ENCODE data around the gene SEMA6A.

The SEMA6A gene

DNA sequence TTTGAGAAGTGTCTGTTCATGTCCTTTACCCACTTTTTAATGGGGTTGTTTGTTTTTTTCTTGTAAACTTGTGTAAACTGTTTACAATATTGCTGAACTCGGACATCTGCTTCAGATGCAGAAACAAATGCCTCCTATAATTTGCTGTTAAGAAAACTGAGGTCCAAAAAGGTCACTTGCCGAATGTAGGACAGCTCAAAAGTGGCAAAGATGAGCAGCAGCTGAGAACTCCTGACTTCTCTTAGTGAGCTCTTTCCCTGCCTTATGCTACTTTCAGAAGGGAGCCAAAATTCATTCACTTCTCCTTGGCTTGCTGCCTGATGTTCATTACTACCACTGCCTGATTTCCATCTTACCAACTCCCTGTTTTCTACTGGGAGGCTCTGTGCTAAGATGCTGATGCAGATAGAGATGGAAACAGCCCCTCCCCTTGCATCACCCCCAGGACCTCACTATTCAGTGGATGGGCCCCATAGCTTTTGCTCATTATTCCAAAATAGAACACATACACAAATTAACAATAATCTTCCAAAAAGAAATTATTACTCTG is 60.1 kb downstream of the SEMA6A start:
- TF ChIP-seq BACH2 (CRISPR knock-in tag; IDR thresholded peaks at IDR 0.05; ENCODE audit: borderline replicate concordance) (no peak), ISL1 (CRISPR knock-in tag; IDR thresholded peaks at IDR 0.05) (no peak), ZNF565 (CRISPR knock-in tag; conservative IDR thresholded peaks at IDR 0.05; ENCODE audit: low read depth) (no peak), ZNF70 (CRISPR knock-in tag; IDR thresholded peaks at IDR 0.05) (no peak), PPARA (CRISPR knock-in tag; IDR thresholded peaks at IDR 0.05; ENCODE audit: borderline replicate concordance) (no peak), ESRRG (CRISPR knock-in tag; IDR thresholded peaks at IDR 0.05) (no peak), ZC3H10 (CRISPR knock-in tag; IDR thresholded peaks at IDR 0.05) (no peak), ZFP30 (CRISPR knock-in tag; IDR thresholded peaks at IDR 0.05) (no peak), RARB (CRISPR knock-in tag; IDR thresholded peaks at IDR 0.05) (no peak), CSDC2 (CRISPR knock-in tag; IDR thresholded peaks at IDR 0.05) (no peak), SNAI2 (CRISPR knock-in tag; IDR thresholded peaks at IDR 0.05) (no peak), OSR1 (CRISPR knock-in tag; IDR thresholded peaks at IDR 0.05) (no peak), GLIS3 (CRISPR knock-in tag; IDR thresholded peaks at IDR 0.05) (no peak), TCF4 (CRISPR knock-in tag; IDR thresholded peaks at IDR 0.05; ENCODE audit: borderline replicate concordance) (no peak), ZFP3 (CRISPR knock-in tag; IDR thresholded peaks at IDR 0.05) (no peak), ARNTL (CRISPR knock-in tag; IDR thresholded peaks at IDR 0.05; ENCODE audit: borderline replicate concordance, low read depth) (no peak)
- TF ChIP-seq, protein P1, sequence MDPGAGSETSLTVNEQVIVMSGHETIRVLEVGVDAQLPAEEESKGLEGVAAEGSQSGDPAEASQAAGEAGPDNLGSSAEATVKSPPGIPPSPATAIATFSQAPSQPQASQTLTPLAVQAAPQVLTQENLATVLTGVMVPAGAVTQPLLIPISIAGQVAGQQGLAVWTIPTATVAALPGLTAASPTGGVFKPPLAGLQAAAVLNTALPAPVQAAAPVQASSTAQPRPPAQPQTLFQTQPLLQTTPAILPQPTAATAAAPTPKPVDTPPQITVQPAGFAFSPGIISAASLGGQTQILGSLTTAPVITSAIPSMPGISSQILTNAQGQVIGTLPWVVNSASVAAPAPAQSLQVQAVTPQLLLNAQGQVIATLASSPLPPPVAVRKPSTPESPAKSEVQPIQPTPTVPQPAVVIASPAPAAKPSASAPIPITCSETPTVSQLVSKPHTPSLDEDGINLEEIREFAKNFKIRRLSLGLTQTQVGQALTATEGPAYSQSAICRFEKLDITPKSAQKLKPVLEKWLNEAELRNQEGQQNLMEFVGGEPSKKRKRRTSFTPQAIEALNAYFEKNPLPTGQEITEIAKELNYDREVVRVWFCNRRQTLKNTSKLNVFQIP (CRISPR knock-in tag; IDR thresholded peaks at IDR 0.05; ENCODE audit: borderline replicate concordance, low read depth): no peak
- TF ChIP-seq, protein P2, sequence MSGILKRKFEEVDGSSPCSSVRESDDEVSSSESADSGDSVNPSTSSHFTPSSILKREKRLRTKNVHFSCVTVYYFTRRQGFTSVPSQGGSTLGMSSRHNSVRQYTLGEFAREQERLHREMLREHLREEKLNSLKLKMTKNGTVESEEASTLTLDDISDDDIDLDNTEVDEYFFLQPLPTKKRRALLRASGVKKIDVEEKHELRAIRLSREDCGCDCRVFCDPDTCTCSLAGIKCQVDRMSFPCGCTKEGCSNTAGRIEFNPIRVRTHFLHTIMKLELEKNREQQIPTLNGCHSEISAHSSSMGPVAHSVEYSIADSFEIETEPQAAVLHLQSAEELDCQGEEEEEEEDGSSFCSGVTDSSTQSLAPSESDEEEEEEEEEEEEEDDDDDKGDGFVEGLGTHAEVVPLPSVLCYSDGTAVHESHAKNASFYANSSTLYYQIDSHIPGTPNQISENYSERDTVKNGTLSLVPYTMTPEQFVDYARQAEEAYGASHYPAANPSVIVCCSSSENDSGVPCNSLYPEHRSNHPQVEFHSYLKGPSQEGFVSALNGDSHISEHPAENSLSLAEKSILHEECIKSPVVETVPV (CRISPR knock-in tag; IDR thresholded peaks at IDR 0.05): no peak
- TF ChIP-seq, protein P3, sequence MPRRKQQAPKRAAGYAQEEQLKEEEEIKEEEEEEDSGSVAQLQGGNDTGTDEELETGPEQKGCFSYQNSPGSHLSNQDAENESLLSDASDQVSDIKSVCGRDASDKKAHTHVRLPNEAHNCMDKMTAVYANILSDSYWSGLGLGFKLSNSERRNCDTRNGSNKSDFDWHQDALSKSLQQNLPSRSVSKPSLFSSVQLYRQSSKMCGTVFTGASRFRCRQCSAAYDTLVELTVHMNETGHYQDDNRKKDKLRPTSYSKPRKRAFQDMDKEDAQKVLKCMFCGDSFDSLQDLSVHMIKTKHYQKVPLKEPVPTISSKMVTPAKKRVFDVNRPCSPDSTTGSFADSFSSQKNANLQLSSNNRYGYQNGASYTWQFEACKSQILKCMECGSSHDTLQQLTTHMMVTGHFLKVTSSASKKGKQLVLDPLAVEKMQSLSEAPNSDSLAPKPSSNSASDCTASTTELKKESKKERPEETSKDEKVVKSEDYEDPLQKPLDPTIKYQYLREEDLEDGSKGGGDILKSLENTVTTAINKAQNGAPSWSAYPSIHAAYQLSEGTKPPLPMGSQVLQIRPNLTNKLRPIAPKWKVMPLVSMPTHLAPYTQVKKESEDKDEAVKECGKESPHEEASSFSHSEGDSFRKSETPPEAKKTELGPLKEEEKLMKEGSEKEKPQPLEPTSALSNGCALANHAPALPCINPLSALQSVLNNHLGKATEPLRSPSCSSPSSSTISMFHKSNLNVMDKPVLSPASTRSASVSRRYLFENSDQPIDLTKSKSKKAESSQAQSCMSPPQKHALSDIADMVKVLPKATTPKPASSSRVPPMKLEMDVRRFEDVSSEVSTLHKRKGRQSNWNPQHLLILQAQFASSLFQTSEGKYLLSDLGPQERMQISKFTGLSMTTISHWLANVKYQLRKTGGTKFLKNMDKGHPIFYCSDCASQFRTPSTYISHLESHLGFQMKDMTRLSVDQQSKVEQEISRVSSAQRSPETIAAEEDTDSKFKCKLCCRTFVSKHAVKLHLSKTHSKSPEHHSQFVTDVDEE (CRISPR knock-in tag; IDR thresholded peaks at IDR 0.05): no peak
- TF ChIP-seq, protein P4, sequence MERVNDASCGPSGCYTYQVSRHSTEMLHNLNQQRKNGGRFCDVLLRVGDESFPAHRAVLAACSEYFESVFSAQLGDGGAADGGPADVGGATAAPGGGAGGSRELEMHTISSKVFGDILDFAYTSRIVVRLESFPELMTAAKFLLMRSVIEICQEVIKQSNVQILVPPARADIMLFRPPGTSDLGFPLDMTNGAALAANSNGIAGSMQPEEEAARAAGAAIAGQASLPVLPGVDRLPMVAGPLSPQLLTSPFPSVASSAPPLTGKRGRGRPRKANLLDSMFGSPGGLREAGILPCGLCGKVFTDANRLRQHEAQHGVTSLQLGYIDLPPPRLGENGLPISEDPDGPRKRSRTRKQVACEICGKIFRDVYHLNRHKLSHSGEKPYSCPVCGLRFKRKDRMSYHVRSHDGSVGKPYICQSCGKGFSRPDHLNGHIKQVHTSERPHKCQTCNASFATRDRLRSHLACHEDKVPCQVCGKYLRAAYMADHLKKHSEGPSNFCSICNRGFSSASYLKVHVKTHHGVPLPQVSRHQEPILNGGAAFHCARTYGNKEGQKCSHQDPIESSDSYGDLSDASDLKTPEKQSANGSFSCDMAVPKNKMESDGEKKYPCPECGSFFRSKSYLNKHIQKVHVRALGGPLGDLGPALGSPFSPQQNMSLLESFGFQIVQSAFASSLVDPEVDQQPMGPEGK (CRISPR knock-in tag; IDR thresholded peaks at IDR 0.05; ENCODE audit: borderline replicate concordance): no peak
- no peak for ATAC-seq

DNA sequence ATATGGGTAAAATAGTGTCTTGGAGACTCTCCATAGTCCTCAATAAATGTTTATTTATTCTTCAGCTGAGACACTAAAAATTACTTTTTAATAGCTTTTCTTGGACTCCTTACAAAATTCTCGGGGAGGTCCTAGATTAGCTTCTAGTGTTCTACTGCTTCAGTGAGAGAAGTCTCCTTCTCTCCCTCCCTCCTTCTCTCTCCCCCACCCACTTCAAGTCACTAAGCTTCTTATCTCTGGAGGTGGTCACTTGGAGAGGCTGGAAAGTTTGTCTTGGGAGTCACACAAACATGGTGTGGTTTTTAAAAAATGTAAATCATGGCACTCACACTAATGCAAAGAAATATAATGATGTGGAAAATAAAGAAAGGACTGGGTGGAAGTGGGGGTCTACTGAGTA is 64.1 kb downstream of the SEMA6A start:
- ATAC-seq: no peak
- TF ChIP-seq ZC3H10 (CRISPR knock-in tag; IDR thresholded peaks at IDR 0.05) (no peak), ZFP30 (CRISPR knock-in tag; IDR thresholded peaks at IDR 0.05) (no peak), TCF4 (CRISPR knock-in tag; IDR thresholded peaks at IDR 0.05; ENCODE audit: borderline replicate concordance) (no peak), ZNF8 (CRISPR knock-in tag; IDR thresholded peaks at IDR 0.05) (no peak), ZFP3 (CRISPR knock-in tag; IDR thresholded peaks at IDR 0.05) (no peak)
- TF ChIP-seq, protein P1 (CRISPR knock-in tag; IDR thresholded peaks at IDR 0.05; ENCODE audit: borderline replicate concordance, low read depth): no peak
- TF ChIP-seq, protein P4 (CRISPR knock-in tag; IDR thresholded peaks at IDR 0.05; ENCODE audit: borderline replicate concordance): no peak
- TF ChIP-seq, protein P2 (CRISPR knock-in tag; IDR thresholded peaks at IDR 0.05): no peak
- TF ChIP-seq, protein P3 (CRISPR knock-in tag; IDR thresholded peaks at IDR 0.05): no peak
- TF ChIP-seq, protein P5, sequence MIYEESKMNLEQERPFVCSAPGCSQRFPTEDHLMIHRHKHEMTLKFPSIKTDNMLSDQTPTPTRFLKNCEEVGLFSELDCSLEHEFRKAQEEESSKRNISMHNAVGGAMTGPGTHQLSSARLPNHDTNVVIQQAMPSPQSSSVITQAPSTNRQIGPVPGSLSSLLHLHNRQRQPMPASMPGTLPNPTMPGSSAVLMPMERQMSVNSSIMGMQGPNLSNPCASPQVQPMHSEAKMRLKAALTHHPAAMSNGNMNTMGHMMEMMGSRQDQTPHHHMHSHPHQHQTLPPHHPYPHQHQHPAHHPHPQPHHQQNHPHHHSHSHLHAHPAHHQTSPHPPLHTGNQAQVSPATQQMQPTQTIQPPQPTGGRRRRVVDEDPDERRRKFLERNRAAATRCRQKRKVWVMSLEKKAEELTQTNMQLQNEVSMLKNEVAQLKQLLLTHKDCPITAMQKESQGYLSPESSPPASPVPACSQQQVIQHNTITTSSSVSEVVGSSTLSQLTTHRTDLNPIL (CRISPR knock-in tag; IDR thresholded peaks at IDR 0.05; ENCODE audit: low read depth): no peak
